GM12865 (cell line): ENCODE data around the gene CATSPERB.
A peak's percentile ranks its signal among the peaks of the same experiment; 100 is the strongest.

Experiments used
- DNase-seq: peaks from one replicate; pipeline ENCODE4 v3.0.0; 2010; ENCODE audit warnings: low read depth
- H3K4me3 ChIP-seq: 2 replicates; pipeline ENCODE4 v1.5.1; 2011; ENCODE audit warnings: mild to moderate bottlenecking, low read depth, low read length, control low read depth
- CTCF ChIP-seq: IDR thresholded peaks from 2 replicates; pipeline ENCODE4 v1.5.1; 2011; ENCODE audit warnings: low read length, control low read depth, low read depth, inconsistent platforms; ENCODE audit not compliant: insufficient read depth; ENCODE audit errors: missing control alignments

Gene CATSPERB

GRCh38 chr14:91723501-91723900 lies 8.4 kb downstream of the CATSPERB start:
- DNase-seq, result no peak

GRCh38 chr14:91722386-91722785 lies 9.5 kb downstream of the CATSPERB start:
- TF ChIP-seq CTCF, result no peak
- H3K4me3 ChIP-seq, result no peak overlapping the region
- DNase-seq, result no peak

More at GRCh38 chr14:91723501-91723900, 8.4 kb downstream of the CATSPERB start:
- no peak for TF ChIP-seq CTCF
- no peak overlapping the region for H3K4me3 ChIP-seq

- no peak for TF ChIP-seq CTCF
- H3K4me3 ChIP-seq, result no peak overlapping the region
- DNase-seq, result no peak
Measured at GRCh38 chr14:91719839-91720238, 12.0 kb downstream of the CATSPERB start.

DNA sequence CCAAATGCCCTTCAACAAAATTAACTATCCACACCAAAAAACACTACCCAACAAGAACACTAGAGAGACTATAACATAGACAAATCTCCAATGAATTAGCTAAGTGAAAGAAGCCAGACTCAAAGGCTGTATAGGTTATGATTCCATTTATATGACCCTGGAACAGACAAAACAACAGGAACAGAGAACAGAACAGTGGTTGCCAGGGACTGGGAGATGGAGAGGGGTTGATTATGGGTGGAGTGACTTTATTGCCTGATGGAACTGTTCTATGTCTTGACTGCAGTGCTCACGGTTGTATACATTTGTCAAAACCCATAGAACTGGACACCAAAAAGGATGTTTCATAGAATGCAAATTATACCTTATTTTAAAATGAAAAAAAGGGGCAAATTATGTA lies 14.9 kb downstream of the CATSPERB start:
- no peak overlapping the region for H3K4me3 ChIP-seq
- no peak for DNase-seq
- TF ChIP-seq CTCF, result no peak

DNA sequence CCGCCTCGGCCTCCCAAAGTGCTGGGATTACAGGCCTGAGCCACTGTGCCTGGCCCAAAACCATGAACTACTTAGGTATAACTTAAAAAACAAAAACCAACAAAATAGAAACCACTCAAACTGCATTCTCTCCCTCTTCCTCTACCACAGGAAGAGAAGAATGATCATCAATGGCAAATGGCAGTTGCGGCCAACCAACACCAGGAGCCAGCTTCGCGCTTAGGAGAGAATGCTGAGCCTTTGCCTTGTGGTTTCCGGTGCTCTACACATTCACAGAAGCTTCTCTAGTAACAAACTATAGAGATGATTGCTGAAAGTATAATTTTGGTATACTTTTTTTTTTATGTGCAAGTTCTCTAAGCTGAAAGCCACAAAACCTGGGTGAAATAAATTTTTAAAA lies 17.1 kb downstream of the CATSPERB start:
- peak; percentile 7 for DNase-seq
- no peak overlapping the region for H3K4me3 ChIP-seq
- no peak for TF ChIP-seq CTCF

DNA sequence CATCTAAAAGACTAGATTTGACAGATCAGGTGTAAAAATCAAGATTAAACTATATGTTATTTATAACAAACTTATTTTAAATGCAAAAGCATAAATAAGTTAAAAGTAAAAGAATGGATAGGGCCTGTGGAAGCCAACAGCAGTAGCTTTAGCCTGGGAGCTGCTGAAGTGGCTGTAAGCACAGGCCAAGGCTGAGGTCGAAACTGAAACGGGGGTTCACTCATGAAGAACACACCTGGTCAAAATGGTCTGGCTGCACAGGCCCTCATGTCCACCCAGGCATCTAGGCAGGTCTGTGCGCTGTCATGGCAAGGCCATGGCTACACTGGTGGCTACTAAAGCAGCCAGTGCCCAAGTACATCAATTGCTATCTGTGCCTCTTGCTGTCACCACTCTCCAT lies 23.1 kb downstream of the CATSPERB start:
- TF ChIP-seq CTCF, result no peak
- DNase-seq, result peak; percentile 54
- no peak overlapping the region for H3K4me3 ChIP-seq

DNA sequence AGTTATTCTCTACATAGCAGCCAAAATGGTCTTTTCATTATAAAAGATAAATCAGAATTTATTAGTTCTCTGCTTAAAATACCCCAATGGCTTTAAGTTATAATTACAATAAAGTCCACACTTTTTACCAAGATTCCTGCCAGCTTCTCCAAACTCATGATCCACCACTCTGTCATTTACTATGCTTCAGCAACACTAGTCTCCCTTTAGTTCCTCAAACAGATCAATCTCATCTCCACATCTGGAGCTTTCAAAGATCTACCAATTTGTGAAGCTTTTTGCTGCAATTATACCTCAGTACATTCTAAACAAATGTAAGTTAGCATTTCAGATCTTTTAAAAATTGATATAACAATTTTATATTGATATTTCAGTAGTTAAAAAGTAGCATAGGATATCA lies 24.9 kb downstream of the CATSPERB start:
- no peak for TF ChIP-seq CTCF
- no peak overlapping the region for H3K4me3 ChIP-seq
- no peak for DNase-seq
